Activated CD4-positive, alpha-beta memory T cell treated with anti-CD3 and anti-CD28 coated beads for 36 hours (primary cell): ENCODE measurements around the gene IL37. TPM values are rescaled to one million over a fixed set of nuclear protein-coding genes. Genes with fewer than 3 reads are reported as not detected.

Source experiments
- CTCF ChIA-PET: fragments of 350-600 bp; sonication (Branson Sonifier 250); formaldehyde crosslinking; loops from one replicate; lab custom pipeline; 2021; ENCODE audit warnings: antibody characterized with exemption, inconsistent platforms; lab: Charles Lee
- POLR2A ChIA-PET: fragments of 350-600 bp; sonication (Branson Sonifier 250); formaldehyde crosslinking; loops from one replicate; lab custom pipeline; 2021; ENCODE audit warnings: antibody characterized with exemption; lab: Charles Lee
- DNase-seq: peaks from one replicate; pipeline ENCODE4 v3.0.0-alpha.2; 2020
- H3K27ac Mint-ChIP-seq: one replicate; pipeline ENCODE4 v1.8.0; 2021; ENCODE audit warnings: mixed read lengths
- H3K27me3 Mint-ChIP-seq: one replicate; pipeline ENCODE4 v1.8.0; 2021; ENCODE audit warnings: mixed read lengths
- H3K36me3 Mint-ChIP-seq: one replicate; pipeline ENCODE4 v1.8.0; 2021; ENCODE audit warnings: mixed read lengths
- H3K4me1 Mint-ChIP-seq: one replicate; pipeline ENCODE4 v1.8.0; 2021; ENCODE audit warnings: low read depth, mixed read lengths
- H3K4me3 Mint-ChIP-seq: one replicate; pipeline ENCODE4 v1.8.0; 2021; ENCODE audit warnings: mild to moderate bottlenecking, mixed read lengths
- H3K9me3 Mint-ChIP-seq: one replicate; pipeline ENCODE4 v1.8.0; 2021; ENCODE audit warnings: mixed read lengths
- intact Hi-C: fragments of 100-400 bp; cut with micrococcal nuclease; formaldehyde crosslinking; loops from one replicate; pipeline ENCODE4 v1.15.1; 2023
- total RNA-seq, 2 experiments: library from RNA; stranded (reverse); gene quantifications; one replicate each; pipeline ENCODE4 v1.2.3, GENCODE V29; 2021

Gene IL37
- total RNA-seq, 2 experiments from 2014 or later: not detected

GRCh38 chr2:112880091-112880531, 30.9 kb upstream of the IL37 start:
- ChIA-PET POLR2A (no interaction called here), CTCF (interaction anchor here (1.1 to 7.5 kb wide), 2 partner anchors 80 to 129 kb away, joined by 4 to 84 read pairs; no protein-coding TSS in a partner anchor)
- Mint-ChIP-seq H3K4me1 (peaks cover 28% of the 10 kb centered on the region), H3K4me3 (no peak overlapping the region), H3K27ac (peak overlapping the region; percentile 77), H3K36me3 (no peaks in the 10 kb centered on the region), H3K9me3 (no peaks in the 10 kb centered on the region), H3K27me3 (no peaks in the 10 kb centered on the region)
- intact Hi-C loops: loop anchor here (5.0 to 10.0 kb wide), 2 partner anchors 83 to 255 kb away; no protein-coding TSS in a partner anchor
- peak; percentile 44 for DNase-seq

DNA sequence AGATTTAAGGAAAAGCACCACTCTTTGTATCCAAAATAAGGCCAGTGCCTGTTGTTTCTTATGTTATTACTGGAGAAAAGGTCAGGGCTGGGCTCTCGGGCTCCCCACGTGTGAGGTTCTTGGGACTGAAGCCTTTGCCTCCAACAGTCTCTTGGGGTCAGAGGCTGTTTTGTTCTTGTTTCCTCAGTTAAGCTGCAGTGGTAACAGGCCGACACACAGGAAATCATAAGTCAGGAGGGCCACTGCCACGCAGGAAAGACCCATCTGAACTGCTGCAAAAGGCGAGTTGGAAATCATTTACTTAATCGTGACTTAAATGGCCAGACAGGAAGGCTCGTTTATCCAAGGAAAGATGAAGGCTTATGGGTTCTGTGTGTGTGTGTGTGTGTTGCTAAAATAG, 30.3 kb upstream of the IL37 start:
- Mint-ChIP-seq H3K36me3 (no peaks in the 10 kb centered on the region), H3K4me1 (peaks cover 30% of the 10 kb centered on the region), H3K9me3 (no peaks in the 10 kb centered on the region), H3K4me3 (no peak overlapping the region), H3K27me3 (no peaks in the 10 kb centered on the region), H3K27ac (peak overlapping the region; percentile 77)
- CTCF ChIA-PET: interaction anchor here (1.0 to 7.5 kb wide), 2 partner anchors 130 to 174 kb away, joined by 3 to 84 read pairs; no protein-coding TSS in a partner anchor
- intact Hi-C loops: loop anchor here (1.0 to 10.0 kb wide), 3 partner anchors 83 to 256 kb away; partner anchors contain the start of gene CKAP2L
- peak; percentile 13 for DNase-seq
- POLR2A ChIA-PET: no interaction called here

DNA sequence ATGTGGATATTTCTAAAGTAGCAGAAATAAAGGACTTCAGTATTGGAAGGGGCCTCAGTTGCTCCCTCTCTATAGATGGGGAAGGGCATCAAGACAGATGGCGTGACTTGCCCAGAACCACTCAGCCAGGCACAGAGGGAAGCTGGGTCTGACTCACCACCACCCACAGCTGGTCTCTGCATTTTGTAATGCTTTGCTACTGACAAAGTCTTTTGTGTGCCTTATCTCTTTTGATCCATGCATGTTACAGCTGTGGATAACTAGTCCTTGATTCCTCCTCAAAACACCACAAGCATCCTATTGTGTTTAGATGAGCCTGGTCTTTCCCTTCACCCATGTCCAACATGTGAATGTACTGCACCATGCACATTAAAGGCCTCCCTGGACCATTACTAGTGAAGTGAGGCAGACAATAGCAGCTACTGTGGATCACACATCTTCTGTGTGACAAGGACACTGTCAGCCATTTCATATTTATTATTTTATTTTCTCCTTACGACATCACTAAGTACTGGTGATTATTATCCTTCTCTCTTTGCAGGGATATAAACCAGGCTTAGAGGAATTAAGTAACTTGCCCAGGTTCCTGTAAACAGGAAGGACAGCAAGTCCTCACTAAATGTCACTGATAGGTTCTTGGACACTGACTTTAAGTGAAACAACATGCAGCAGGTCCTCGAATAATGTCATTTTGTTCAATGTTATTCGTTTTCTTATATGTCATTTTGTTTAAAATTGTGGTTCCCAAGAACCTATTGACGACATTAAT, 29.6 kb upstream of the IL37 start:
- Mint-ChIP-seq H3K9me3 (no peaks in the 10 kb centered on the region), H3K4me1 (peaks cover 30% of the 10 kb centered on the region), H3K27ac (peak overlapping the region; percentile 77), H3K4me3 (no peak overlapping the region), H3K27me3 (no peaks in the 10 kb centered on the region), H3K36me3 (no peaks in the 10 kb centered on the region)
- CTCF ChIA-PET: interaction anchor here (1.0 to 7.5 kb wide), 3 partner anchors 59 to 174 kb away, joined by 3 to 84 read pairs (median 17); no protein-coding TSS in a partner anchor
- peak; percentile 77 for DNase-seq
- POLR2A ChIA-PET: no interaction called here
- intact Hi-C loops: loop anchor here (1.0 to 10.0 kb wide), 3 partner anchors 84 to 257 kb away; partner anchors contain the start of gene CKAP2L

DNA sequence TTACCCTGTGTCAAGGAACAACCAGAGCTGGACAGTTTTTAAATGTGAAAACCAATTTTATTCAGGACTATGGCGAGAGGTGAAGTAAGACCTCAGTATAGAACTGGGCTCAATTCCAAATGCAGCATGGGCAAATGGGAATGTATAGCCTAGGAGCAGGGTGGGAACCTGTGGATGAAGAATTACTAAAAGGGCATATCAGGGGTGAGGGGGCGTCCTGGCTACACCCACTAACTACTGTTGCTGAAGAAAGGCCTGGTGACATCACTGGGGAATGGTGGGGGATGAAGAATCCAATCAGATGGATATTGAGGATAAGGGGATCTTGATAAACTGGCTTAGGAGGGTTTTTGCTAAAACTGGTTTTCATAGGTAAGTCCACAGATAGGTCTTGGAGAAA, 27.3 kb upstream of the IL37 start:
- intact Hi-C loops: loop anchor here (2.0 to 10.0 kb wide), 4 partner anchors 57 to 259 kb away; no protein-coding TSS in a partner anchor
- H3K4me1 Mint-ChIP-seq: peaks cover 30% of the 10 kb centered on the region
- ChIA-PET CTCF (interaction anchor here (0.9 to 7.5 kb wide), 4 partner anchors 42 to 140 kb away, joined by 3 to 84 read pairs (median 25); no protein-coding TSS in a partner anchor), POLR2A (interaction anchor here (0.9 kb wide), 1 partner anchor 134 kb away, joined by 4 read pairs; no protein-coding TSS in a partner anchor)
- DNase-seq: no peak
- H3K27me3 Mint-ChIP-seq: no peaks in the 10 kb centered on the region
- H3K36me3 Mint-ChIP-seq: no peaks in the 10 kb centered on the region
- no peak overlapping the region for H3K4me3 Mint-ChIP-seq
- no peaks in the 10 kb centered on the region for H3K9me3 Mint-ChIP-seq
- no peak overlapping the region for H3K27ac Mint-ChIP-seq

- peak; percentile 86 for DNase-seq
- H3K4me1 Mint-ChIP-seq: peaks cover 27% of the 10 kb centered on the region
- intact Hi-C loops: loop anchor here (1.0 to 10.0 kb wide), 5 partner anchors 56 to 260 kb away; no protein-coding TSS in a partner anchor
- H3K4me3 Mint-ChIP-seq: no peak overlapping the region
- H3K27ac Mint-ChIP-seq: peak overlapping the region; percentile 6
- H3K27me3 Mint-ChIP-seq: no peaks in the 10 kb centered on the region
- no peaks in the 10 kb centered on the region for H3K9me3 Mint-ChIP-seq
- ChIA-PET POLR2A (interaction anchor here (0.6 to 1.7 kb wide), 3 partner anchors 31 to 77 kb away, joined by 3 to 5 read pairs (median 4); no protein-coding TSS in a partner anchor), CTCF (interaction anchor here (0.6 to 4.2 kb wide), 63 partner anchors 8 to 286 kb away, joined by 3 to 202 read pairs (median 5); partner anchors contain the start of genes IL1A, IL1B, IL37 and SLC20A1)
- no peaks in the 10 kb centered on the region for H3K36me3 Mint-ChIP-seq
Measured at GRCh38 chr2:112884869-112885505, 26.0 kb upstream of the IL37 start.

- Mint-ChIP-seq H3K27me3 (no peaks in the 10 kb centered on the region), H3K27ac (peak overlapping the region; percentile 6), H3K36me3 (no peaks in the 10 kb centered on the region), H3K4me3 (no peak overlapping the region), H3K4me1 (peaks cover 22% of the 10 kb centered on the region), H3K9me3 (no peaks in the 10 kb centered on the region)
- intact Hi-C loops: loop anchor here (1.0 to 10.0 kb wide), 4 partner anchors 55 to 261 kb away; no protein-coding TSS in a partner anchor
- ChIA-PET CTCF (interaction anchor here (0.6 to 4.2 kb wide), 61 partner anchors 8 to 287 kb away, joined by 3 to 202 read pairs (median 5); partner anchors contain the start of genes IL1A, IL1B, IL37 and SLC20A1), POLR2A (interaction anchor here (0.6 to 1.7 kb wide), 3 partner anchors 30 to 78 kb away, joined by 3 to 5 read pairs (median 4); no protein-coding TSS in a partner anchor)
- no peak for DNase-seq
Measured at GRCh38 chr2:112885506-112885902, 25.5 kb upstream of the IL37 start.

DNA sequence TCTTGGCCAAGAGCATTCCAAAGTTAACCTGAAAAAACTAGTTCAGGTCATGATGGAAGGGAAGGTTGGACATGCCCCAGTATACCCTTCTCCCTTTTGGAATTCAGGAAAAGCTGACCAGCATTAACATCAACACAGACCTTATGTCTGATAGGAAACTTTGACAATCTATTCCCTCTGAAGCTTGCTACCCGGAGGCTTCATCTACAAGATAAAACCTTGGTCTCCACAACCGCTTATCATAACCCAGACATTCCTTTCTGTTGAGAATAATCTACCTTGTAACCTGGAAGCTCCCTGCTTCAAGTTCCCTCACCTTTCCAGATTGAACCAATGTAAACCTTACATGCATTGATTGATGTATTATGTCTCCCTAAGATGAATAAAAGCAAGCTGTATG, 24.7 kb upstream of the IL37 start:
- H3K36me3 Mint-ChIP-seq: no peaks in the 10 kb centered on the region
- no peak overlapping the region for H3K4me3 Mint-ChIP-seq
- POLR2A ChIA-PET: interaction anchor here (1.7 kb wide), 1 partner anchor 29 kb away, joined by 5 read pairs; no protein-coding TSS in a partner anchor
- CTCF ChIA-PET: interaction anchor here (1.1 to 4.2 kb wide), 17 partner anchors 9 to 154 kb away, joined by 3 to 202 read pairs (median 8); no protein-coding TSS in a partner anchor
- H3K27me3 Mint-ChIP-seq: no peaks in the 10 kb centered on the region
- H3K4me1 Mint-ChIP-seq: peaks cover 14% of the 10 kb centered on the region
- H3K9me3 Mint-ChIP-seq: no peaks in the 10 kb centered on the region
- no peak overlapping the region for H3K27ac Mint-ChIP-seq
- DNase-seq: no peak
- intact Hi-C loops: loop anchor here (10.0 kb wide), 1 partner anchor 261 kb away; no protein-coding TSS in a partner anchor

DNA sequence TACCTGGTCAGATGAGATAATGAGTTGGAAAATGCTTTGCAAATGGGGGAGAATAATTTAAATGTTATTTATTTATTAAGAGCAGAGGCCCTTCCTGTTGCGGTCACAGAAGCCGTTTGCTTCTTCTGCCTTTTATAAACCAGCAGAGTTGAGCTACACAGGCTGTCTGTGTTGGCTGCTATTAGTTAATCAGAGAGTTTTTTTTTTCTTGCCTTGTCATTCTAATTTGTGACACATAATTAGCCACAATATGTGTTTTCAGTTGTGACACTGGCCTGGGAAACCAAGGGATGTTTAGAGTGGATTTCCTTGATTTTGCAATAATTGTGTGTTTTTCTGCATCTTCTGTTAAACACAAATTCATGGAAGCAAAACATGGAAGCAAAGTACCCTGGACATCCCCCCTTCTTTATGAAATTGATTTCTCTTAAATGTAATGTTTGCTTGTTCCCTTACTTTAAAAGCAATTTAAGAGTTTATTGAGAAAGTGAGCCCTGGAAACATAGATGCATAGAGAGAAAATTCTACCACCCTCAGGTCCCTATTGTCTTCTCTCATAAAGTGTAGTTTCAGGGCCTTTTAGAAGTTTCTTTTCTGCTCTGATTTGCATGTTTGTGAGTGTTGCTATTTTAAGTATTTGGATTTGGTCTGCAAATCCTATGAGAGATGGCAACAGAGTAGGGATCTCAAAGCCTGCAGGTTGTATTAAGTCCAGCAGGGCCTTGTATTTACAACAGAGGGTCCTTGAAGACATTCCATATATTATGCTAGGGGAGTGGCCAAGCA, 22.8 kb upstream of the IL37 start:
- no peak overlapping the region for H3K27ac Mint-ChIP-seq
- no peaks in the 10 kb centered on the region for H3K9me3 Mint-ChIP-seq
- intact Hi-C loops: loop anchor here (10.0 kb wide), 1 partner anchor 263 kb away; no protein-coding TSS in a partner anchor
- H3K4me3 Mint-ChIP-seq: no peak overlapping the region
- ChIA-PET CTCF (interaction anchor here (4.2 kb wide), 1 partner anchor 138 kb away, joined by 202 read pairs; no protein-coding TSS in a partner anchor), POLR2A (no interaction called here)
- no peak for DNase-seq
- H3K36me3 Mint-ChIP-seq: no peaks in the 10 kb centered on the region
- no peaks in the 10 kb centered on the region for H3K27me3 Mint-ChIP-seq
- peaks cover 10% of the 10 kb centered on the region for H3K4me1 Mint-ChIP-seq

GRCh38 chr2:112889976-112890375, 21.0 kb upstream of the IL37 start:
- Mint-ChIP-seq H3K4me3 (no peak overlapping the region), H3K36me3 (no peaks in the 10 kb centered on the region), H3K27me3 (no peaks in the 10 kb centered on the region), H3K4me1 (peaks cover 4% of the 10 kb centered on the region), H3K27ac (no peak overlapping the region), H3K9me3 (no peaks in the 10 kb centered on the region)
- CTCF ChIA-PET: interaction anchor here (0.9 to 1.6 kb wide), 4 partner anchors 52 to 145 kb away, joined by 3 to 4 read pairs (median 4); no protein-coding TSS in a partner anchor
- intact Hi-C loops: loop anchor here (10.0 kb wide), 1 partner anchor 265 kb away; no protein-coding TSS in a partner anchor
- POLR2A ChIA-PET: interaction anchor here (0.8 kb wide), 1 partner anchor 223 kb away, joined by 3 read pairs; no protein-coding TSS in a partner anchor
- no peak for DNase-seq

DNA sequence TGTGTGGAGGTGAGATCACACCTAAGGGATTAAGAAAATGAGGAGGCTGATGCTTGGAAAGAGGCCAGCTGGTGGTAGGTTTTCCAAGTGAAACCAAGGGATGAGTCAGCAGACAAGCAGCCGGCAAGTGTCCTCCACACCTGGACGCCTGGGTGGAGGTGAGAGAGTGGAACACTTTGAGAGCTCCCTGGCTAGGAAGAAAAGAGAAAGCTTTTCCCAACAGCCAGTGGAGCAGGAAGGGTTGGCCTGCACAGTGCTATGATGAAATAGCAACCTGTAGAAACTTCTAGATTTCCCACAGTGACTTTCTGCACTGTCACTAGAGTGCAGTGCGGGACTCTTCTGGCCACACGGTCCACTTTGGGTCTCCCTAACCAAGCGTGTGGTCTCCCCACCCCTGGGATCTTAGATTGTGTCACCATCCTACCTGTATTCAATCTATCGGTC, 19.6 kb upstream of the IL37 start:
- DNase-seq: no peak
- H3K27me3 Mint-ChIP-seq: no peaks in the 10 kb centered on the region
- no peaks in the 10 kb centered on the region for H3K4me1 Mint-ChIP-seq
- no peak overlapping the region for H3K4me3 Mint-ChIP-seq
- ChIA-PET POLR2A (no interaction called here), CTCF (interaction anchor here (0.6 to 1.6 kb wide), 3 partner anchors 51 to 246 kb away, joined by 3 to 4 read pairs (median 4); no protein-coding TSS in a partner anchor)
- no peak overlapping the region for H3K27ac Mint-ChIP-seq
- no peaks in the 10 kb centered on the region for H3K9me3 Mint-ChIP-seq
- intact Hi-C loops: no loop called here
- no peaks in the 10 kb centered on the region for H3K36me3 Mint-ChIP-seq
